Measurements from ENCODE around the gene ARHGEF17. TPM values are rescaled to one million over a fixed set of nuclear protein-coding genes. Genes with fewer than 3 reads are reported as not detected.

The ARHGEF17 gene
- total and polyA plus RNA-seq, 2 donors (not counting 1 experiment from before 2014, with no cell fraction given): 42.8 to 43.1 TPM

DNA sequence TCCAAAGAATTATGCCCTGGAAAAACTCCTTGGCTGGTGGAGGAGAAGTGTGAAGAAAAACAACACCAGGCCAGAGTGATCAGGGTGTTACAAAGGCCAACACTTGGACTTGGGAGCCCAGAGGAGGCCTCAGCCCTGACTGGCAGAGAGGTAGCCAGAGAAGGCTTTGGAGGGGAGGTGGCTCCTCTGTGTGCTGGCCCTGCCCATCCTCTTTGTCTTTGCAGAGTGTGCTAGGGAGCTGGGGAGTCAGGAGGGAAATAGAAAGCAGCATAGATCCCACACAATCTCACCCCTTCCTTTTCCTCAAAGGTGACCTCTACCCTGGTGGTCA is 48.0 kb upstream of the ARHGEF17 start:
- Histone ChIP-seq H3K9ac (ENCODE audit: insufficient read depth, low read length) (no peak overlapping the region), H3K79me2 (ENCODE audit: control insufficient read depth, insufficient read depth, low read length) (no peaks in the 10 kb centered on the region), H3K36me3 (ENCODE audit: control insufficient read depth, insufficient read depth, low read length) (no peaks in the 10 kb centered on the region), H3K27me3 (ENCODE audit: control insufficient read depth, insufficient read depth, low read length) (peaks cover 3% of the 10 kb centered on the region), H2AFZ (ENCODE audit: low read length) (no peak overlapping the region), H3K4me1 (ENCODE audit: control insufficient read depth, extremely low read depth, insufficient read depth, low read length) (peaks cover 14% of the 10 kb centered on the region), H4K20me1 (ENCODE audit: control insufficient read depth, extremely low read depth, insufficient read depth, low read length) (no peaks in the 10 kb centered on the region), H3K4me2 (ENCODE audit: extremely low read depth, insufficient read depth, low read length) (no peak overlapping the region), H3K27ac (ENCODE audit: insufficient read depth, low read length) (no peak overlapping the region), H3K4me3 (replicated peaks in 1 of 4; ENCODE audit: control extremely low read depth in 1 of 4, insufficient read depth in 1 of 4, low read depth in 3 of 4, low read length in 4 of 4) (no peak overlapping the region), H3K9me3 (ENCODE audit: control insufficient read depth, insufficient read depth, low read depth, low read length) (no peaks in the 10 kb centered on the region)
- TF ChIP-seq, protein P1, sequence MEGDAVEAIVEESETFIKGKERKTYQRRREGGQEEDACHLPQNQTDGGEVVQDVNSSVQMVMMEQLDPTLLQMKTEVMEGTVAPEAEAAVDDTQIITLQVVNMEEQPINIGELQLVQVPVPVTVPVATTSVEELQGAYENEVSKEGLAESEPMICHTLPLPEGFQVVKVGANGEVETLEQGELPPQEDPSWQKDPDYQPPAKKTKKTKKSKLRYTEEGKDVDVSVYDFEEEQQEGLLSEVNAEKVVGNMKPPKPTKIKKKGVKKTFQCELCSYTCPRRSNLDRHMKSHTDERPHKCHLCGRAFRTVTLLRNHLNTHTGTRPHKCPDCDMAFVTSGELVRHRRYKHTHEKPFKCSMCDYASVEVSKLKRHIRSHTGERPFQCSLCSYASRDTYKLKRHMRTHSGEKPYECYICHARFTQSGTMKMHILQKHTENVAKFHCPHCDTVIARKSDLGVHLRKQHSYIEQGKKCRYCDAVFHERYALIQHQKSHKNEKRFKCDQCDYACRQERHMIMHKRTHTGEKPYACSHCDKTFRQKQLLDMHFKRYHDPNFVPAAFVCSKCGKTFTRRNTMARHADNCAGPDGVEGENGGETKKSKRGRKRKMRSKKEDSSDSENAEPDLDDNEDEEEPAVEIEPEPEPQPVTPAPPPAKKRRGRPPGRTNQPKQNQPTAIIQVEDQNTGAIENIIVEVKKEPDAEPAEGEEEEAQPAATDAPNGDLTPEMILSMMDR (conservative IDR thresholded peaks at IDR 0.05 in 1 of 2, IDR thresholded peaks at IDR 0.05 in 1 of 2; ENCODE audit: low read depth in 1 of 2, low read length in 2 of 2): no peak
- TF ChIP-seq EZH2 (IDR thresholded peaks at IDR 0.05; ENCODE audit: low read length, missing control alignments): no peak
- DNase-seq (ENCODE audit: low read depth in 2 of 2): no peak

DNA sequence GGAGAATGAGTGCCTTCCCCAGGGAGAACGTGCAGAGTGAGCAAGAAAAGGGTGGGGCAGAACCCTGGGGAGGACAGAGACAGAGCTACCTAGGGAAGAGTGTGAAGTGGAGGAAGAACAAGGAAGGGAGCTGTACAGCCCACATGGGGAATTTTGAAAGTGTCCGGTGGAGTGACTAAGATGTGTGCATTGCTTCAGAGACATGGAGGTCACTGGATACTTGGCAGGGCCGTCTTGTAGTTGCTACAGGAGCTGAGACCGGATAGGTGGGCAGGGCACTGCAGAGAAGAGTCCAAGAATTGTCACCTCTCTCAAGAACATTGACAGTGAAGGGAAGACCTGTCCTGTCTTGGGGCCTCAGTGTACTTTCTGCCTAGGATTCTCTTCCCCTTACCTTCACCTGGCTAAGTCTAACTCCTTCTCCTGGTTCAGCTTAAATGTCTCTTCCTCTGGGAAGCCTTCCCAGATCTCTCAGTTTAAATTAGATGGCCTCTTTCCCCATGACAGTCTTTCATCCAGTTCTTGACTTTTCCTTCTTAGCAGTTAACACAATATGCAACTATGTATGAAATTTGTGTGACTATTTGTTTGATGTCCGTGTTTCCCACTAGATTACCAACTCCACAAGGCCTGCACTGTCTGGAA is 45.1 kb upstream of the ARHGEF17 start:
- H4K20me1 ChIP-seq (ENCODE audit: control insufficient read depth, extremely low read depth, insufficient read depth, low read length): no peaks in the 10 kb centered on the region
- peaks cover 14% of the 10 kb centered on the region for H3K27me3 ChIP-seq (ENCODE audit: control insufficient read depth, insufficient read depth, low read length)
- no peak overlapping the region for H3K9ac ChIP-seq (ENCODE audit: insufficient read depth, low read length)
- H3K27ac ChIP-seq (ENCODE audit: insufficient read depth, low read length): no peak overlapping the region
- DNase-seq (ENCODE audit: low read depth in 2 of 2): peak; percentile 17 to 40
- no peak overlapping the region for H3K4me3 ChIP-seq (replicated peaks in 1 of 4; ENCODE audit: control extremely low read depth in 1 of 4, insufficient read depth in 1 of 4, low read depth in 3 of 4, low read length in 4 of 4)
- peaks cover 6% of the 10 kb centered on the region for H3K4me1 ChIP-seq (ENCODE audit: control insufficient read depth, extremely low read depth, insufficient read depth, low read length)
- TF ChIP-seq, protein P1 (conservative IDR thresholded peaks at IDR 0.05 in 1 of 2, IDR thresholded peaks at IDR 0.05 in 1 of 2; ENCODE audit: low read depth in 1 of 2, low read length in 2 of 2): no peak
- TF ChIP-seq EZH2 (IDR thresholded peaks at IDR 0.05; ENCODE audit: low read length, missing control alignments): no peak
- H3K9me3 ChIP-seq (ENCODE audit: control insufficient read depth, insufficient read depth, low read depth, low read length): no peaks in the 10 kb centered on the region
- no peak overlapping the region for H2AFZ ChIP-seq (ENCODE audit: low read length)
- H3K36me3 ChIP-seq (ENCODE audit: control insufficient read depth, insufficient read depth, low read length): no peaks in the 10 kb centered on the region
- no peaks in the 10 kb centered on the region for H3K79me2 ChIP-seq (ENCODE audit: control insufficient read depth, insufficient read depth, low read length)
- H3K4me2 ChIP-seq (ENCODE audit: extremely low read depth, insufficient read depth, low read length): no peak overlapping the region

DNA sequence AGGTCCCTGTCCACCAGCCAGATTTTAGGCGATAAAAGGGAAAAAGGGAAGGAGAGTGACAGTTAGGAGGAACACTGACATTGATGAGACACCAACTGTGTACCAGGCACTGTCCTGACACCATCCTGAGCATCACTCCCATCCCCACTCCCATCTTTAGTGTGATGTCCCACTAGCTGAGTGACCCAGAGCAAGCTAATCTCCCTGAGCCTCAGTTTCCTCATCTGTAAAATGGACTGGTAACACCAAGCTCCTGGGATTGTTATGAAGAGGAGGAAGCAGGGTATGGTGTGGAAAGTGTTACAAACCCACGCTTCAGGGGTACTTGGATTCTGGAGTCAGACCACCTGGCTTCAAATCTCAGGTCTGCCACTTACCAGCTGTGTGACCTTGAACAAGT is 44.4 kb upstream of the ARHGEF17 start:
- H3K9ac ChIP-seq (ENCODE audit: insufficient read depth, low read length): no peak overlapping the region

More for the DNA sequence above, 44.4 kb upstream of the ARHGEF17 start:
- no peak for DNase-seq (ENCODE audit: low read depth in 2 of 2)
- Histone ChIP-seq H3K9me3 (ENCODE audit: control insufficient read depth, insufficient read depth, low read depth, low read length) (no peaks in the 10 kb centered on the region), H3K36me3 (ENCODE audit: control insufficient read depth, insufficient read depth, low read length) (no peaks in the 10 kb centered on the region), H3K27ac (ENCODE audit: insufficient read depth, low read length) (no peak overlapping the region), H3K4me1 (ENCODE audit: control insufficient read depth, extremely low read depth, insufficient read depth, low read length) (no peaks in the 10 kb centered on the region), H4K20me1 (ENCODE audit: control insufficient read depth, extremely low read depth, insufficient read depth, low read length) (no peaks in the 10 kb centered on the region), H3K4me3 (replicated peaks in 1 of 4; ENCODE audit: control extremely low read depth in 1 of 4, insufficient read depth in 1 of 4, low read depth in 3 of 4, low read length in 4 of 4) (no peak overlapping the region), H3K79me2 (ENCODE audit: control insufficient read depth, insufficient read depth, low read length) (no peaks in the 10 kb centered on the region), H3K27me3 (ENCODE audit: control insufficient read depth, insufficient read depth, low read length) (peaks cover 16% of the 10 kb centered on the region), H3K4me2 (ENCODE audit: extremely low read depth, insufficient read depth, low read length) (no peak overlapping the region), H2AFZ (ENCODE audit: low read length) (no peak overlapping the region)
- TF ChIP-seq, protein P1 (conservative IDR thresholded peaks at IDR 0.05 in 1 of 2, IDR thresholded peaks at IDR 0.05 in 1 of 2; ENCODE audit: low read depth in 1 of 2, low read length in 2 of 2): no peak
- TF ChIP-seq EZH2 (IDR thresholded peaks at IDR 0.05; ENCODE audit: low read length, missing control alignments): no peak
